ENCODE measurements around the gene PARVA.

Gene PARVA

DNA sequence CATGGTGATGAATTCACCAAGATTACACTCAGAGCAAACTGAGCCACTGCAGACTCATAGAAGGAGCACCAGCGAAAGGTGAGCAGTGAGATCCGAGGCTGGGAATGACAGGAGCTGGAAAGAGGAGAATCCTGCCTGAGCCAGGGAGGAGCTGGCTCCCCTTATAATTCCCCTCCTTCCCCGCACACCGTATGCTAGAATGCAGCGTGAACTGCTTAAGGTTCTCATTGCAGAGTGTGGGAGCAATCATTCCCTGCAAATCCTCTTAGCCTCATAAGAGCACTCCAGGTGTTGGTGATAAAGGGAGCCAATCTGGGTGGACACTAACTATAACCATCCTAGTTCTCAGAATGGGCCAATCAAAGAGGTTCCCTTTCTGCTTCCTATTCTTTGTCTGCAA, 169.3 kb downstream of the PARVA start:
- no peak for DNase-seq (ENCODE audit: low read depth in 2 of 2)

DNA sequence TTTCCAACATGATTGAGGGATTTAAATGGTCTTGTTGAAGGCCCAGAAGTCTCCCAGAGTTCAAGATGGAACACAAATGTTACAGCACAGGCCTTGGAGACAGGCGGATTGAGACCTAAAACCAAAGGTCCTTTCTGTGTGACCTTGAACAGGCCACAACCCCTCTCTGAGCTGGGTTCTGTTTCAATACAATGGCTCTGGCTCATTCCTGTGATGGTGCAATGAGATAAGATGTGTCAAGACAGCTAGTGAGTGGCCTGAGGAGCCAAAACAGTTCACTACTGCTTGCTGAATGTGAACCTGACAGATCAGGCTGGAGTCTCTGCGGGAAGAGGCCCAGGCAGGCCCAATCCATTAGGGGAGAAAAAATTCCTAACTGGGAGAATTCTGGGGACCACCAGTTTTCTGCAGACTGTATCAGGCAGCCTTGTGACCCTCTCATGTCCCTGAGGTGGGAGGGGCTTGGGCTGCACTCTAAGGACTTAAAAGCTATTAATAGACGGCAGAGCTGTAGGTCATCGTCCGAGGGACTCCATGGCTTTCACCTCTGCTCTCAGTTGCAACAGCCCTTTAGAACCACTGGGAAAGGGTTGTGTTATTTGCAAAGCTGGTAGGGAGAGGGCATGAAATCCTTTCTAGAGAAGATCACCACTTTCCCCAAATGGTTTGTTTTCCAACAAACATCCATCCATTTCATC, 170.7 kb downstream of the PARVA start:
- no peak for DNase-seq (ENCODE audit: low read depth in 2 of 2)

DNA sequence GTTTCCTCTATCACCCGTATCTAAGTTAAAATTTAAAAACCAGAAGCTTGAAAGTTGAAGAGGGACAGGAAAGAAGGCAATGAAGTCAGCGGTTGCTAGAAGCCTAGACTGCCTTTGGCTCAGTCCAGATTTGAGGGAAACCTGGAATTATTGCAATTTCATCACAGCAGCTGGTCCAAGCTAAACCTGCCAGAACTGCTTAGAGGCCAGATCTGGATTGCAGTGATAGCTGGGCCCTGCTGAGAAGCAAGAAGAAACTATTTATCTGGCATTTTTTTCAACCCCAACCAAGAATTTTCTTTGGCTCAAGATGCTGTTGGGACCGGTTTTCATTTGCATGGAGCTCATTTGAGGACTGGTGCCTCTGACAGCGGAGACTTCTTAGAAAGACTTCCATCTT, 175.3 kb downstream of the PARVA start:
- DNase-seq (ENCODE audit: low read depth in 2 of 2) = no peak

DNA sequence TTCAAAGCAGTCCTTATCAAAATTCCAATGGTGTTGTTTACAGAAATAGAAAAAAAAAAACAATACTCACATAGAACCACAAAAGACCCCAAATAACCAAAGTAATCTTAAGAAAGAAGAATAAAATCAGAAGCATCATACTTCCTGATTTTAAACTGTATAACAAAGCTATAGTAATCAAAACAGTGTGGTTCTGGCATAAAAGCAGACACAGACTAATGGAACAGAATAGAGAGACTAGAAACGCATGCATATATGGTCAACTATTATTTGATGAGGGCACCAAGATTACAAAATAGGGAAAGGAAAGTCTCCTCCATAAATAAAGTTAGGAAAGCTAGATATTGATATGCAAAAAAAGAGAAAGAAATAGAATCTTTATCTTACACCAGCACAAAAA, 176.8 kb downstream of the PARVA start:
- DNase-seq (ENCODE audit: low read depth in 2 of 2) = no peak

DNA sequence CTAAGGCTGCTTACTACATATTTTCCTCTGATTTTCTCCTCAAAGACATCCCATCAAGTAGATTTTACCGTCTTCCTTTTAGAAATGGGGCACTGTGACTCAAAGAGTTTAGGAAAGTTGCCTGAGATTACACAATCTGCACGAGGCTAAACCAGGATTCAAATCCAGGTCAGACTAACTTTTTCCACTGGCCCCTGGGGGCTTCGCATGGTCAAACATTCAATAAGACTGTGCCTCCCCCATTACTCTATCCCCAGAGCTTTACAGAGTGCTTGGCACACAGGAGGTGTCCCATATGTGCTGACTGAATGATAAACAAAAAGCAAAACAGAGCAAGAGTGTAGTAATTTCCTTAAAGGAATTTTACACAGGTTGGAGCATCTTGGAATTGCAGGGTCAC, 178.8 kb downstream of the PARVA start:
- no peak for DNase-seq (ENCODE audit: low read depth in 2 of 2)

DNA sequence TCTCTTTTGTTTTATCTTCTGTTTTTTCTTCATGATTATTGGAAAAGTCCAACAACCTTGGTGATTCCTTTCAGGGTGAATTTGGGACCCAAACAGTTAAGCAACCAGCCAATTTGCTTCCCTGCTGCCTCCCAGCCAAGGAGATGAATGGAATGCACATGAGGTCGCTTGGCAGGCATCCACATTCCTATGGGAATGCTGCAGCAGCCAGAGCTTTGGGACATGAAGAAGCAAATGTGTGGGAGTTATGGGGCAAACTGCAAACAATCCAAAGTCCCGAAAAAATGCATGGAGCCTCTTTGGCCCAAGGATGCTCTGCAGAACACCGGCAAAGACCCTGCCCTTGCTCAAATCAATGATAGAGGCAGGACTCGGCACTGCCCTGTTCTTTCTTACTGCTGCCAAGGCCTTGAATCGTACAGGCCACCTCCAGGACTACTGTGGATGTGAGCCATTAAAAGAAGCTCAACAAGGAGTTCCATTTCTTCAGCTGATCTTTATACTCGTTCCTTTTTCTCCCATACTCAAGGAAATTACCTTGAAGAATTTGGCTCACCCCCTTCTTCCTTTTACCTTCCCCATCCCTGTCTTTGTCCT, 179.5 kb downstream of the PARVA start:
- DNase-seq (ENCODE audit: low read depth in 2 of 2) = no peak

DNA sequence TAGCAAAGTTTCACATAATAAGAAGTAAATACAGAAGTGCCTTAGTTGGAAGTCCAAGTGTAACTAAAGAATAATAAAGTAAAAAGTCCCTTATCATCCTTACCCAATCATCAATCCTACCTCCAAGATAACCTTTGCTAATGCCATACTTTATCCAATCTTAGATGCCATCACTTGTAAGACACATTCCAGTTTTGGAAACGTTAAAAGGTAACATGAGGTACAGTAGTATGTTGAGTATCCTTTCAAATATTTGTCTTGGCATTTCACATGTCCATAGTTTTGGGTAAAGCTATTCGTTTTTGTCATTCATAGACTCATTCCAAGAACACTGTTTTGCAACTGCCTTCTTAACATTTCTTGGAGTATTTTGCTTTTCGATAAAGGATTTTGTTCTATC, 181.6 kb downstream of the PARVA start:
- no peak for DNase-seq (ENCODE audit: low read depth in 2 of 2)

DNA sequence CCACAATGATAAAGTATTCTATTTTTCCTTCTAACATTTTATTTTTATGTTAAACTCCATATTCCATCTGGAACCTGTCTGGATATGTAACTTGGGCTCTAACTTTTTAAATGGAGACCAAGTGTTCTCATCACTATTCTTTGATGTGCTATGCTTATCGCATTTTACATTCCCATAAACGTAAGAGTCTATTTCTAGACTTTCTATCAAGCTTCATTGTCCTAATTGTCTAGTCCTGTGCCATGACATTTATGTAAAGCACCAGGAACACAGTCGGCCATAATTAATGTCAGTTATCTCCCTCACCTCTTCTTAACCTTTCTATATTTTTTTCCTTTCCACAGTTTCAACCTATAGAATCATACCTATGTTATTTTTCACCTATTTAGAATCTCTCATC, 183.0 kb downstream of the PARVA start:
- DNase-seq (ENCODE audit: low read depth in 2 of 2) = no peak

DNA sequence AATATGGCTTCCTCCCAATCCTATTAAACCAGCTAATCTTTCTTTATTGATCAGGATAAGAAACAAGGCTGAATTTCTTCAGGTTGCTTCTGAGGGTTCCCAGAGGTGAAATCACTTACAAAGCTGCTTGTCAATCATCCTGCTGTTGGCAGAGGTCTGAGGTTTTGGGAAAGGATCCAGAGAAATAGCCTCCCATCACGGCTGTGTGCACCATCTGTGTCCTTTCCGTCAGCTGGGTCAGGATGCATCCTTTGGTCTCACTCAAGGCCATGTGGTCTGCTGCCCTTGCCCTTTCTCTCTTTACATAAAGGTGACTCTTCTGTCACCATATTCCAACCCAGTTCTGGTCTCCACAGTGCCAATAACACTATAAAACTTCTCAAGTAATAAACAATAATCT, 183.5 kb downstream of the PARVA start:
- DNase-seq (ENCODE audit: low read depth in 2 of 2) = no peak

DNA sequence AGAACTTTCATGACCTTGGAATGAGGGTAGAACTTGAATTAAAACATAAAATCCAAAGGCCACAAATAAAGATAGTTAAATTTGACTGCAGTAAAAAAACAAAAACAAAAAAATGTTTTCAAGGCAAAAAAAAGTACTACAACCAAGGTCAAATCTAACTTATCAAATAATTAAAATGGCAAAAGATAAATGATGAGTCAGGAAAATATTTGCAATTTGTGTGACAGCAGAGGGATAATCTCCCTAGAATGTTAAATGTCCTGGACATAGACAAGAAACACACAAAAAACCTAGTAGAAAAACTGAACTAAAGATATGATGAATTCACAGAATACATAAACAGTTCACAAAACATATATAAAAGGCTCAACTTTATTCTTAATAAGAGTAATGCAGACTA, 186.6 kb downstream of the PARVA start:
- no peak for DNase-seq (ENCODE audit: low read depth in 2 of 2)

DNA sequence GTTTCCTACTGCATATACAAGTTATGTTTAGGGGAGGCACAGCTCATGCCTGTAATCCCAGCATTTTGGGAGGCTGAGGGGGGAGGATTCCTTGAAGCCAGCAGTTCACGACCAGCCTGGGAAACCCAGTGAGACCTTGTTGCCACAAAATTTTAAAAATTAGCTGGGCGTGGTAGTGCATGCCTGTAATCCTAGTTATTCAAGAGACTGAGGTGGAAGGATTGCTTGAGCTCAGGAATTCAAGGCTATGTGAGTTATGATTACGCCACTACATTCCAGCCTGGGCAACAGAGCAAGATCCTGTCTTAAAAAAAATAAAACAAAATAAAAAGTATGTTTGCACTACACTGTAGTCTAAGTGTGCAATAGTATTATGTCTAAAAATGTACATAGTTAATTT, 188.0 kb downstream of the PARVA start:
- DNase-seq (ENCODE audit: low read depth in 2 of 2) = no peak

DNA sequence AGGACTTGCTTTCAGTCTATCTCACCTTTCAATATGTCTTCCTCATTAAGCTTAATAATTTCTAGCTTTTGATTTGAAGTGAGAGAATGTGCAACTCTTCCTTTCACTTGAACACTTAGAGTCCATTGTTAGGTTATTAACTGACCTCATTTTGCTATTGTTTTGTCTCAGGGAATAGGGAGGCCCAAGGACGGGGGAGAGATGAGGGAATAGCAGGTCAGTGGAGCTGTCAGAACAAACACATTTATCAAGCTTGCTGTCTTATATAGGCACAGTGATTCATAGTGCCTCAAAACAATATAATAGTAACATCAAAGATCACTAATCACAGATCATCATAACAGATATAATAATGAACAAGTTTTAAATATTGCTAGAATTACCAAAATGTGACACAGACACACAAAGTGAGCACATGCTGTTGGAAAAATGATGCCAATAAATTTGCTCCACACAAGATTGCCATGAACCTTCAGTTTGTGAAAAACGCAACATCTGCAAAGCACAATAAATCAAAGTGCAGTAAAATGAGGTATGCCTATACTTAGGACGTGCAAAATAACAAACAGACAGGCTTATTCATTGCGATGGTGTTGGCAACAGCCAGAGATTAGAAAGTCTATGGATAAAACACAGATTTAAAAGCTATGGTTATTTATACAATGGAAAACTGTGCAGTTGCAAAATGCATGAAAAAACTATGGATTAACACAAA, 190.5 kb downstream of the PARVA start:
- no peak for DNase-seq (ENCODE audit: low read depth in 2 of 2)

DNA sequence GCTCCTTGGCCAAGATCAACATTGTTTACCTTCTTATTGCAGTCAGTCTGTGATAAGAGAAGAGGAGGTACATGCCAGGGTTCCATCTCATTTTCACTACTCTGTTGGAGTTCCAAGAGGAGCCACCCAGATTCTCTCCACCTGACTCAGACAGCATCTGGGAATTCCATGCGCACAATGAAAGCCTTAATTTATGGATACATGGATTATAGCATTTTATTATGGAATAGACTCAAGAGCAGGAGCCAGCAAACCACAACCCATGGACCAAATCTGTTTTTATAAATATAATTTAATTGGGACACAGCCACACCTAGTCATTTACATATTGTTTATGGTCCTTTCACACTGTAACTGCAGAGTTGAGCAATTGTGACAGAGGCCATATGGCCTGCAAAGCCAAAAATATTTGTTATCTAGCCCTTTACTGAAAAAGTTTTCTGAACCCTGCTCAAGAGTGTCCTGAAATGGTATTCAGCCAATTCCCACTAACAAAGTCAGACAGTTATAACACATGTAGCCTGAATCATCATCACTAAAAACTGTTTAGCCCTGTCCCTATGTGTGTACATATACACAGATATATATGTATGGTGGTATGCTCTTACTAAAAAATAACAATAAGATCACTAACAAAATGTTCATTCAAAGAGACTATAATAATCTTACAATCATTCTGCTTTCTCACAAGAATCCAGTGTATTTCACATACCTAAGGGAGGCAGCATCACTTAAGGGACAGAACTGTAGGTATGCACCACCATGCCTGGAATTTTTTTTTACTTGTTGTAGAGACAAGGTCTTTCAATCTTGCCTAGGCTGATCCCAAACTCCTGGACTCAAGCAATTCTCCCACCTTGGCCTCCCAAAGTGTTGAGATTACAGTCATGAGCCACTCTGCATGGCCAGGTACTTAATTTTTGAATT, 192.4 kb downstream of the PARVA start:
- no peak for DNase-seq (ENCODE audit: low read depth in 2 of 2)

DNA sequence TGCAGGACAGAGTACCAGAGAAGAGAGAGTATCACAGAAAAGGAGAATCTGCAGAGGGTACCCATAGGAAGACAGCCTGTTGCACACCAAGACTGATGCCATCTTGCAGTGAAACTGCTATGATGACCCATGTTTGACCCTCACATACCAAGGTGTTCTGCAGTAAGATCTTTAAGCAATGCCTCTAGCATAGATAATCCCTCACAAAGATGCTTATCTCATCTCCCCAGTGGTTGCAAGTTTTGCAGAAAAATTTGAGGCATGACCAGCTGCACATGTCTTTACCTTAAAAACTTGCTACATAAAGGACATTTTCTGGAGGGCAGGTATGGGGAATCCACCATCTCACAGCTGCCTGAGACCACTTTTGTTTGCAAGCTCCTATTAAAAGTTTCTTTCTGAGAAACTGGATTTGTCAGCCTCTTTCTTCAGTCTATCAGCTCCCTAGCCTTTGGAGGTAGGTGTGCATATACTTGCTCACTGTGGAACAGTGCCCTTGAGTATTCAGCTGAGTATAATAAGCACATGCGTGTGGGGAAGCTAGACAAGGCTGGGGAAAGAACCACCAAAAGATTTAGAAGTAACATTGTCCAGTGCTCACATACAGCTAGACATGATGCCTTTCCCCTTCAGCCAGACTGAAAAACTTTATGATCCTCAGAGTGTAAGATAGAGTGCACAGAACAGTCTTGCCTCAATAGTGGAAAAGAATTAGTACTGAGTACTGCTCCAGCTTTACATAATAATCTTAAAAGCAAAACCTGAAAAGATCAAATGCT, 196.5 kb downstream of the PARVA start:
- no peak for DNase-seq (ENCODE audit: low read depth in 2 of 2)

DNA sequence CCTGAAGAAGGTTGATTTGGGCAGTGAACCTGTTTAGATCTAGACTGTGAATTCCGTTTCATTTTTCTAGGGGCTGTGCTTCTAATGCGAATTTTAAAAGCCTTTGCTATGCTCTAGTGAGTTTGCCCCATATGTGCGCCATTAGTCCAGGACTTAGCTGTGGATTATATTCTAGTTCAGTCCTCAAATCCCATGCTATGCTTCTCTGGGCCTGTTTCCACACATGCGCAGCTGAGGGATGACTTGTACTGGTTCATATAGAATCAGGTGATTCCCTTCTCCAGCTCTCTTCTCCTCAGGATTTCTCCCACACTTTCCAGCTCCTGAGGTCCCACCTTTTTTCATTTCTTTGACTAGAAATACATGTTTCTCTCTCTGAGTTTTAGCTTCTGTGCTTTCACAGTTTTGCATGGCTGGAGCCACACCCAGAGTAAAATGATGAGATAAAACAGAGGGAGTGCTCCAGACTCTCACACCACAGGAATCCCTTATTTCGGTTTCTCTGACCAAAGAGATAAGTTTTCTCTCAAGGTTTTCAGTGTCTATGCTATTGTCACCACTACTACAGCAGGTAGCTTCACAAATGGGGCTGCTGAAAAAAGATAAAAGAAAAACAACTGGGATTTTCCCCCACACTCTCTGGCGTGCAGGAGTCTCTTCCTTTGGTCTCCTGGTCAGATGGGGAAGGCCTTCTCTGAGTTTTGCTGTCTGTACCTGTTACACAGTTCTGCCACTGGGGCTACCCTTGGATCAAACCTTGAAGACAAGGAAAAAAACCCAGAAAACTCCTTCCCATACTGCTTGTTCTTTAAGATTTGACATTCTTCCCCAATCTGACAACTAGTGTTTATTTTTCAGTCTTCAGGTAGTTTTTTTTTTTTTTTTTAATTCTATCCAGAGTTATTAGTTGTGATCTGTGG, 200.6 kb downstream of the PARVA start:
- DNase-seq (ENCODE audit: low read depth in 2 of 2) = no peak

DNA sequence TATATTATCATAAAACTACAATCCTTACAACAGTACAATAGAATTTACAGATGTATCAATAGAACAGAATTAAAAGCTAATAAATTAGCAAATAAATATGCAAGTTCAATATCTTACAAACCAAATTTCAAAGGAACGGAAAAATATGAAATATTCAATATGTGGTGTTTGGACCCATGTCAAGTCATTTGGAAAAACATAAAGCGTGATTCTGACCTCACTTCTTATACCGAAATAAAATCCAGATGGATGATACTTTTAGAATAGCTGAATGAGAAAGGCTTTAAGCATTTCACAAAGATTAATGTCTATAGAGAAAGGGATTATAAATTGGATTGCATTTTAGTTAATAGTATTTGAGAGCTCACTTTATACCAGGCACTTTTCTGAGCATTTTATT, 204.0 kb downstream of the PARVA start:
- DNase-seq (ENCODE audit: low read depth in 2 of 2) = no peak

DNA sequence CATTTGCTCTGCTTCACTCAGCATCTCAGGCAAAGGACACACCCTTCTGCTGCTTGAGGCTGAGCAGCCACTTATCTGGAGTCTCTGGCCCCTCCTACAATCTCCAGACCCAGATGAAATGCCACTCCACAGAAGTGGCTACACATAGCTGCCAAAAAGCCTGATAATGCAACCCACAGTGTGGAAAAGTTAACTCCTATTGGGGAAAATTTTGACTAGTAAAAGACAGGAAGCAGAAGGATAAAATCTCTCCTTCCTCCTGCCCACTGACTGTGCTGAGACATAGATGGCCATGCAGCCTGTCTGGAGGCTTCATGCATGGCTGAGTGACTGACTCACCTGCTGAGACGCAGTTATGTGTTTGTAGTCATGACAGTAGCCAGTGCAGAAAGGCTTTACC, 204.6 kb downstream of the PARVA start:
- no peak for DNase-seq (ENCODE audit: low read depth in 2 of 2)
